ENCODE measurements around the gene CSNK2A3.

Gene CSNK2A3

GRCh38 chr11:11366793-11367192 lies 13.7 kb upstream of the CSNK2A3 start:
- Histone ChIP-seq H2AK5ac (ENCODE audit: low read length) (no peak overlapping the region), H3K14ac (ENCODE audit: low read length) (no peak overlapping the region), H4K12ac (ENCODE audit: low read depth, low read length) (no peak overlapping the region), H3K18ac (ENCODE audit: low read length) (no peak overlapping the region), H3K4ac (ENCODE audit: low read depth, low read length) (no peak overlapping the region), H3K4me2 (ENCODE audit: low read length) (no peak overlapping the region), H3K23ac (ENCODE audit: low read length) (no peak overlapping the region), H3K4me1 (ENCODE audit: control insufficient read depth in 1 of 2, insufficient read depth in 2 of 2, low read length in 2 of 2) (no peaks in the 10 kb centered on the region), H4K8ac (ENCODE audit: low read depth, low read length) (no peak overlapping the region), H3K79me1 (ENCODE audit: low read length) (no peaks in the 10 kb centered on the region), H2BK12ac (ENCODE audit: low read length) (no peak overlapping the region), H3K27me3 (ENCODE audit: insufficient read depth, low read length) (no peaks in the 10 kb centered on the region), H2BK120ac (ENCODE audit: insufficient read depth, low read length, poor library complexity) (no peak overlapping the region), H2BK5ac (ENCODE audit: low read depth, low read length, poor library complexity) (no peak overlapping the region), H3K9ac (ENCODE audit: low read length) (no peak overlapping the region), H2AFZ (ENCODE audit: insufficient read depth, low read length, poor library complexity) (no peak overlapping the region), H3K9me3 (ENCODE audit: insufficient read depth, low read depth, low read length) (no peaks in the 10 kb centered on the region), H3K27ac (ENCODE audit: low read depth, low read length) (no peak overlapping the region), H3K4me3 (ENCODE audit: low read depth, low read length) (no peak overlapping the region), H4K91ac (ENCODE audit: low read depth, low read length) (no peak overlapping the region), H3K79me2 (ENCODE audit: control insufficient read depth, insufficient read depth, low read length, poor library complexity) (no peaks in the 10 kb centered on the region), H3K36me3 (ENCODE audit: control insufficient read depth in 1 of 2, insufficient read depth in 2 of 2, low read length in 2 of 2) (no peaks in the 10 kb centered on the region)
- DNase-seq = peak in 1 of 2 donors; percentile 5
- WGBS (ENCODE audit: extremely low coverage, insufficient coverage, insufficient read length) = no CpG with 5 or more reads among the region's 1 CpG

GRCh38 chr11:11363674-11364073 lies 10.6 kb upstream of the CSNK2A3 start:
- H4K8ac ChIP-seq (ENCODE audit: low read depth, low read length) = no peak overlapping the region
- H3K36me3 ChIP-seq (ENCODE audit: control insufficient read depth in 1 of 2, insufficient read depth in 2 of 2, low read length in 2 of 2) = no peaks in the 10 kb centered on the region
- H2BK120ac ChIP-seq (ENCODE audit: insufficient read depth, low read length, poor library complexity) = no peak overlapping the region
- no peak overlapping the region for H2BK5ac ChIP-seq (ENCODE audit: low read depth, low read length, poor library complexity)
- no peak overlapping the region for H3K9ac ChIP-seq (ENCODE audit: low read length)
- H2AK5ac ChIP-seq (ENCODE audit: low read length) = no peak overlapping the region
- no peak overlapping the region for H2AFZ ChIP-seq (ENCODE audit: insufficient read depth, low read length, poor library complexity)
- no peaks in the 10 kb centered on the region for H3K9me3 ChIP-seq (ENCODE audit: insufficient read depth, low read depth, low read length)
- no peak overlapping the region for H3K4me2 ChIP-seq (ENCODE audit: low read length)
- H4K91ac ChIP-seq (ENCODE audit: low read depth, low read length) = no peak overlapping the region
- H3K27me3 ChIP-seq (ENCODE audit: insufficient read depth, low read length) = no peaks in the 10 kb centered on the region
- H3K79me2 ChIP-seq (ENCODE audit: control insufficient read depth, insufficient read depth, low read length, poor library complexity) = no peaks in the 10 kb centered on the region
- no peak overlapping the region for H3K27ac ChIP-seq (ENCODE audit: low read depth, low read length)
- no peaks in the 10 kb centered on the region for H3K4me1 ChIP-seq (ENCODE audit: control insufficient read depth in 1 of 2, insufficient read depth in 2 of 2, low read length in 2 of 2)
- H4K12ac ChIP-seq (ENCODE audit: low read depth, low read length) = no peak overlapping the region
- no peak for DNase-seq
- no peak overlapping the region for H3K23ac ChIP-seq (ENCODE audit: low read length)
- no peak overlapping the region for H3K4ac ChIP-seq (ENCODE audit: low read depth, low read length)
- no peaks in the 10 kb centered on the region for H3K79me1 ChIP-seq (ENCODE audit: low read length)
- no peak overlapping the region for H3K18ac ChIP-seq (ENCODE audit: low read length)
- no peak overlapping the region for H3K4me3 ChIP-seq (ENCODE audit: low read depth, low read length)
- no peak overlapping the region for H2BK12ac ChIP-seq (ENCODE audit: low read length)
- H3K14ac ChIP-seq (ENCODE audit: low read length) = no peak overlapping the region

- H3K27ac ChIP-seq (ENCODE audit: low read depth, low read length) = no peak overlapping the region
- no peak overlapping the region for H3K18ac ChIP-seq (ENCODE audit: low read length)
- H4K8ac ChIP-seq (ENCODE audit: low read depth, low read length) = no peak overlapping the region
- no peaks in the 10 kb centered on the region for H3K9me3 ChIP-seq (ENCODE audit: insufficient read depth, low read depth, low read length)
- no peak overlapping the region for H2BK5ac ChIP-seq (ENCODE audit: low read depth, low read length, poor library complexity)
- no peak overlapping the region for H3K4me2 ChIP-seq (ENCODE audit: low read length)
- no peak for DNase-seq
- no peak overlapping the region for H3K14ac ChIP-seq (ENCODE audit: low read length)
- no peak overlapping the region for H2BK12ac ChIP-seq (ENCODE audit: low read length)
- H3K79me1 ChIP-seq (ENCODE audit: low read length) = no peaks in the 10 kb centered on the region
- H3K4me3 ChIP-seq (ENCODE audit: low read depth, low read length) = no peak overlapping the region
- no peak overlapping the region for H4K91ac ChIP-seq (ENCODE audit: low read depth, low read length)
- no CpG with 5 or more reads among the region's 3 CpGs for WGBS (ENCODE audit: extremely low coverage, insufficient coverage, insufficient read length)
- H3K36me3 ChIP-seq (ENCODE audit: control insufficient read depth in 1 of 2, insufficient read depth in 2 of 2, low read length in 2 of 2) = no peaks in the 10 kb centered on the region
- no peak overlapping the region for H3K9ac ChIP-seq (ENCODE audit: low read length)
- no peak overlapping the region for H3K23ac ChIP-seq (ENCODE audit: low read length)
- no peaks in the 10 kb centered on the region for H3K79me2 ChIP-seq (ENCODE audit: control insufficient read depth, insufficient read depth, low read length, poor library complexity)
- no peak overlapping the region for H2AFZ ChIP-seq (ENCODE audit: insufficient read depth, low read length, poor library complexity)
- H2AK5ac ChIP-seq (ENCODE audit: low read length) = no peak overlapping the region
- H3K4me1 ChIP-seq (ENCODE audit: control insufficient read depth in 1 of 2, insufficient read depth in 2 of 2, low read length in 2 of 2) = no peaks in the 10 kb centered on the region
- no peaks in the 10 kb centered on the region for H3K27me3 ChIP-seq (ENCODE audit: insufficient read depth, low read length)
- H3K4ac ChIP-seq (ENCODE audit: low read depth, low read length) = no peak overlapping the region
- H2BK120ac ChIP-seq (ENCODE audit: insufficient read depth, low read length, poor library complexity) = no peak overlapping the region
- no peak overlapping the region for H4K12ac ChIP-seq (ENCODE audit: low read depth, low read length)
These were observed 6.6 kb upstream of the CSNK2A3 start for GRCh38 chr11:11359611-11360010.

- Histone ChIP-seq H3K18ac (ENCODE audit: low read length) (no peak overlapping the region), H4K91ac (ENCODE audit: low read depth, low read length) (no peak overlapping the region), H3K79me1 (ENCODE audit: low read length) (no peaks in the 10 kb centered on the region), H3K9me3 (ENCODE audit: insufficient read depth, low read depth, low read length) (no peaks in the 10 kb centered on the region), H3K4me2 (ENCODE audit: low read length) (no peak overlapping the region), H3K27ac (ENCODE audit: low read depth, low read length) (no peak overlapping the region), H3K4me3 (ENCODE audit: low read depth, low read length) (no peak overlapping the region), H2BK12ac (ENCODE audit: low read length) (no peak overlapping the region), H3K36me3 (ENCODE audit: control insufficient read depth in 1 of 2, insufficient read depth in 2 of 2, low read length in 2 of 2) (no peaks in the 10 kb centered on the region), H3K4me1 (ENCODE audit: control insufficient read depth in 1 of 2, insufficient read depth in 2 of 2, low read length in 2 of 2) (no peaks in the 10 kb centered on the region), H3K23ac (ENCODE audit: low read length) (no peak overlapping the region), H4K8ac (ENCODE audit: low read depth, low read length) (no peak overlapping the region), H2AFZ (ENCODE audit: insufficient read depth, low read length, poor library complexity) (no peak overlapping the region), H2BK120ac (ENCODE audit: insufficient read depth, low read length, poor library complexity) (no peak overlapping the region), H4K12ac (ENCODE audit: low read depth, low read length) (no peak overlapping the region), H2AK5ac (ENCODE audit: low read length) (no peak overlapping the region), H3K9ac (ENCODE audit: low read length) (no peak overlapping the region), H3K27me3 (ENCODE audit: insufficient read depth, low read length) (no peaks in the 10 kb centered on the region), H3K4ac (ENCODE audit: low read depth, low read length) (no peak overlapping the region), H2BK5ac (ENCODE audit: low read depth, low read length, poor library complexity) (no peak overlapping the region), H3K14ac (ENCODE audit: low read length) (no peak overlapping the region), H3K79me2 (ENCODE audit: control insufficient read depth, insufficient read depth, low read length, poor library complexity) (no peaks in the 10 kb centered on the region)
- no CpG with 5 or more reads among the region's 9 CpGs for WGBS (ENCODE audit: extremely low coverage, insufficient coverage, insufficient read length)
- DNase-seq = no peak
These were observed 3.8 kb upstream of the CSNK2A3 start for GRCh38 chr11:11356842-11357241.
